H9 (cell line): ENCODE data around the gene SNURF. TPM values are rescaled to one million over a fixed set of nuclear protein-coding genes. Genes with fewer than 3 reads are reported as not detected.

Experiments used
- DNase-seq: peaks from one replicate; pipeline ENCODE4 v3.0.0-alpha.2; 2017
- H2AFZ ChIP-seq: one replicate; pipeline ENCODE4 v1.6.1; 2013; ENCODE audit warnings: mild to moderate bottlenecking, low read length, control low read depth, moderate library complexity
- H2AK5ac ChIP-seq: 2 replicates; pipeline ENCODE4 v1.6.1; 2013; ENCODE audit warnings: low read length, control low read depth, mixed read lengths; ENCODE audit not compliant: insufficient read length
- H2BK120ac ChIP-seq: one replicate; pipeline ENCODE4 v1.6.1; 2013; ENCODE audit warnings: low read depth, mild to moderate bottlenecking, low read length, control low read depth, inconsistent platforms; ENCODE audit not compliant: poor library complexity, severe bottlenecking
- H2BK12ac ChIP-seq: 2 replicates; pipeline ENCODE4 v1.6.1; 2013; ENCODE audit warnings: low read length, control low read depth, mixed read lengths, low read depth; ENCODE audit not compliant: insufficient read length
- H2BK15ac ChIP-seq: 2 replicates; pipeline ENCODE4 v1.6.1; 2013; ENCODE audit warnings: low read depth, low read length, control low read depth
- H2BK20ac ChIP-seq: one replicate; pipeline ENCODE4 v1.6.1; 2013; ENCODE audit warnings: low read depth, mild to moderate bottlenecking, low read length, control low read depth, inconsistent platforms; ENCODE audit not compliant: poor library complexity, severe bottlenecking
- H2BK5ac ChIP-seq: 2 replicates; pipeline ENCODE4 v1.6.1; 2013; ENCODE audit warnings: low read length, control low read depth, mixed read lengths; ENCODE audit not compliant: insufficient read length
- H3K14ac ChIP-seq: 2 replicates; pipeline ENCODE4 v1.6.1; 2013; ENCODE audit warnings: low read length, control low read depth; ENCODE audit not compliant: insufficient read depth
- H3K18ac ChIP-seq: 2 replicates; pipeline ENCODE4 v1.6.1; 2013; ENCODE audit warnings: low read depth, mild to moderate bottlenecking, mixed read lengths, low read length, control low read depth; ENCODE audit not compliant: insufficient read length
- H3K23ac ChIP-seq: 2 replicates; pipeline ENCODE4 v1.6.1; 2013; ENCODE audit warnings: low read length, control low read depth, mixed read lengths, low read depth; ENCODE audit not compliant: insufficient read length
- H3K23me2 ChIP-seq: 2 replicates; pipeline ENCODE4 v1.6.1; 2013; ENCODE audit warnings: low read depth, mild to moderate bottlenecking, mixed read lengths, low read length, control low read depth; ENCODE audit not compliant: insufficient read length, poor library complexity, severe bottlenecking
- H3K27ac ChIP-seq: 2 replicates; pipeline ENCODE4 v1.5.1; 2013; ENCODE audit warnings: low read length, control low read depth, mixed read lengths, low read depth; ENCODE audit not compliant: insufficient read length
- H3K27me3 ChIP-seq: 2 replicates; pipeline ENCODE4 v1.6.1; 2013; ENCODE audit warnings: low read length, control low read depth, inconsistent platforms; ENCODE audit not compliant: insufficient read depth
- H3K4ac ChIP-seq: 2 replicates; pipeline ENCODE4 v1.6.1; 2013; ENCODE audit warnings: low read depth, mild to moderate bottlenecking, control low read depth, inconsistent platforms, low read length, moderate library complexity
- H3K4me1 ChIP-seq: 2 replicates; pipeline ENCODE4 v1.6.1; 2013; ENCODE audit warnings: low read length, control low read depth, inconsistent platforms; ENCODE audit not compliant: insufficient read depth
- H3K4me2 ChIP-seq: 2 replicates; pipeline ENCODE4 v1.6.1; 2013; ENCODE audit warnings: low read length, control low read depth, mixed read lengths; ENCODE audit not compliant: insufficient read length, insufficient read depth
- H3K56ac ChIP-seq: 2 replicates; pipeline ENCODE4 v1.6.1; 2013; ENCODE audit warnings: low read depth, mild to moderate bottlenecking, mixed read lengths, low read length, control low read depth; ENCODE audit not compliant: insufficient read length
- H3K79me1 ChIP-seq: 2 replicates; pipeline ENCODE4 v1.6.1; 2013; ENCODE audit warnings: low read depth, mild to moderate bottlenecking, moderate library complexity, low read length, control low read depth, inconsistent platforms; ENCODE audit not compliant: insufficient read depth, poor library complexity, severe bottlenecking
- H3K79me2 ChIP-seq: 2 replicates; pipeline ENCODE4 v1.6.1; 2013; ENCODE audit warnings: low read length, control low read depth, inconsistent platforms; ENCODE audit not compliant: insufficient read depth
- H3K9ac ChIP-seq: 2 replicates; pipeline ENCODE4 v1.6.1; 2013; ENCODE audit warnings: low read length, control low read depth, mixed read lengths; ENCODE audit not compliant: insufficient read length; ENCODE audit errors: extremely low read depth
- H3K9me3 ChIP-seq: one replicate; pipeline ENCODE4 v1.6.1; 2013; ENCODE audit warnings: low read depth, low read length, inconsistent platforms; ENCODE audit not compliant: control insufficient read depth
- H3T11ph ChIP-seq: one replicate; pipeline ENCODE4 v1.6.1; 2013; ENCODE audit warnings: mild to moderate bottlenecking, low read length, control low read depth, inconsistent platforms
- H4K20me1 ChIP-seq: one replicate; pipeline ENCODE4 v1.6.1; 2013; ENCODE audit not compliant: control insufficient read depth, insufficient read length, insufficient read depth
- H4K5ac ChIP-seq: 2 replicates; pipeline ENCODE4 v1.6.1; 2013; ENCODE audit warnings: low read depth, mild to moderate bottlenecking, mixed read lengths, low read length, control low read depth; ENCODE audit not compliant: insufficient read length
- H4K8ac ChIP-seq: replicated peaks from 2 replicates; pipeline ENCODE4 v1.6.1; 2013; ENCODE audit warnings: low read length, control low read depth, mixed read lengths, low read depth; ENCODE audit not compliant: insufficient read length
- H4K91ac ChIP-seq: 2 replicates; pipeline ENCODE4 v1.6.1; 2013; ENCODE audit warnings: low read depth, mild to moderate bottlenecking, moderate library complexity, mixed read lengths, low read length, control low read depth; ENCODE audit not compliant: insufficient read length
- H3K27ac Mint-ChIP-seq, 3 experiments: 2 replicates in 2 of 3; 3 replicates in 1 of 3; pipeline ENCODE4 v1.8.0; 2020 to 2021; ENCODE audit warnings: mixed read lengths in 3 of 3, mild to moderate bottlenecking in 1 of 3, moderate library complexity in 1 of 3
- H3K27me3 Mint-ChIP-seq: 2 replicates; pipeline ENCODE4 v1.8.0; 2021; ENCODE audit warnings: low read depth, mild to moderate bottlenecking, moderate library complexity, mixed read lengths
- H3K36me3 Mint-ChIP-seq, 3 experiments: 2 replicates in 2 of 3; 3 replicates in 1 of 3; pipeline ENCODE4 v1.8.0; 2020 to 2021; ENCODE audit warnings: low read depth in 3 of 3, mixed read lengths in 3 of 3; ENCODE audit not compliant: insufficient read depth in 1 of 3
- H3K4me1 Mint-ChIP-seq, 2 experiments: 2 replicates each; pipeline ENCODE4 v1.8.0; 2020; ENCODE audit warnings: mixed read lengths in 2 of 2
- H3K4me3 Mint-ChIP-seq, 2 experiments: 2 replicates in 1 of 2; 3 replicates in 1 of 2; pipeline ENCODE4 v1.8.0; 2020 to 2021; ENCODE audit warnings: mild to moderate bottlenecking in 2 of 2, mixed read lengths in 2 of 2, moderate library complexity in 1 of 2
- H3K9me3 Mint-ChIP-seq, 2 experiments: 2 replicates in 1 of 2; 3 replicates in 1 of 2; pipeline ENCODE4 v1.8.0; 2020; ENCODE audit warnings: mild to moderate bottlenecking in 2 of 2, mixed read lengths in 2 of 2, moderate library complexity in 1 of 2
- CTCF ChIP-seq: fragments of 200-600 bp; sonication (generic); conservative IDR thresholded peaks from 3 replicates; pipeline ENCODE4 v1.8.0; 2021; ENCODE audit warnings: antibody characterized with exemption, mild to moderate bottlenecking
- WGBS: extraction: QIAGEN DNeasy Blood & Tissue Kit; methylation state at CpG from one replicate; pipeline ENCODE4 v1.1.7; 2013; ENCODE audit warnings: missing lambda C conversion rate, low lambda C conversion rate, mixed read lengths; ENCODE audit not compliant: insufficient read length; ENCODE audit errors: extremely low coverage; 5-methylcytosine and 5-hydroxymethylcytosine counted together
- total RNA-seq: library from RNA; stranded (reverse); gene quantifications from 2 replicates; pipeline ENCODE4 v1.2.1, GENCODE V29; 2021

SNURF gene
- total RNA-seq, 1 experiment from 2014 or later = 134 TPM

- H3K27ac Mint-ChIP-seq = peak overlapping the region in 1 of 3 experiments; percentile 71; a peak in 2 of 7 replicates
- Histone ChIP-seq H3K14ac (no peak overlapping the region), H3K27ac (no peak overlapping the region), H2BK15ac (no peak overlapping the region), H2AK5ac (no peak overlapping the region), H4K91ac (no peak overlapping the region), H2BK120ac (no peak overlapping the region), H2BK5ac (no peak overlapping the region), H3K23ac (no peak overlapping the region), H3K27me3 (no peaks in the 10 kb centered on the region), H2BK12ac (no peak overlapping the region), H3K79me2 (peaks cover 13% of the 10 kb centered on the region; the same call in 1 of the 2 replicates), H2BK20ac (no peak overlapping the region), H4K5ac (no peak overlapping the region), H3K79me1 (no peaks in the 10 kb centered on the region), H3K4me2 (no peak overlapping the region), H3K4ac (no peak overlapping the region), H4K20me1 (no peaks in the 10 kb centered on the region), H3T11ph (no peak overlapping the region), H3K9me3 (peaks cover 12% of the 10 kb centered on the region), H3K9ac (no peak overlapping the region), H2AFZ (no peak overlapping the region), H3K18ac (no peak overlapping the region), H3K23me2 (no peaks in the 10 kb centered on the region), H3K4me1 (no peaks in the 10 kb centered on the region; the same call in 1 of the 2 replicates), H3K56ac (no peak overlapping the region), H4K8ac (no peak overlapping the region)
- H3K4me3 Mint-ChIP-seq = no peak overlapping the region
- H3K4me1 Mint-ChIP-seq = peaks cover 4 to 27% of the 10 kb centered on the region in 2 experiments; a peak in 3 of 4 replicates
- peaks cover 51 to 92% (median 87%) of the 10 kb centered on the region in 3 experiments for H3K36me3 Mint-ChIP-seq
- WGBS = no CpG with 5 or more reads among the region's 6 CpGs
- no peaks in the 10 kb centered on the region for H3K27me3 Mint-ChIP-seq
- no peak for DNase-seq
- H3K9me3 Mint-ChIP-seq = peaks cover 62 to 76% of the 10 kb centered on the region in 2 experiments
- no peak for TF ChIP-seq CTCF
Observed at GRCh38 chr15:24986653-24987052, 31.9 kb downstream of the SNURF start.

Other genes starting within 250 kb of the SNURF start
- 893 and 900 TPM in 2 replicates for gene SNRPN, start within 50 bp of the SNURF start, total RNA-seq